HG03045 (cell line): ENCODE measurements around the gene RBMY1F.
"Not testable (repeated sequence)": the region's sequence is repeated elsewhere in the genome, so short reads cannot be mapped to it uniquely, and the experiment has no call there.

ENCODE experiments used
- ATAC-seq: cut with Tn5 transposase; IDR thresholded peaks from one replicate; pipeline ENCODE4 v1.9.1; 2021; ENCODE audit warnings: mild to moderate bottlenecking, moderate library complexity; ENCODE audit not compliant: unreplicated experiment

The RBMY1F gene

GRCh38 chrY:22182823-22183222 is at the start of gene RBMY1F:
Gene RBMY1F (minus strand): TSS chrY:22182923. CDS start chrY:22180969, 1,954 bp downstream.
- not testable (repeated sequence) for ATAC-seq

- not testable (repeated sequence) for ATAC-seq
These were observed 31.6 kb downstream of the RBMY1F start for GRCh38 chrY:22151144-22151543.

GRCh38 chrY:22141011-22141695 is 41.6 kb downstream of the RBMY1F start:
- not testable (repeated sequence) for ATAC-seq

GRCh38 chrY:22134719-22135118 is 48.0 kb downstream of the RBMY1F start:
- not testable (repeated sequence) for ATAC-seq

- ATAC-seq: not testable (repeated sequence)
These were observed 52.2 kb downstream of the RBMY1F start for GRCh38 chrY:22130494-22130893.
